ENCODE measurements around the gene LIN9.

DNA sequence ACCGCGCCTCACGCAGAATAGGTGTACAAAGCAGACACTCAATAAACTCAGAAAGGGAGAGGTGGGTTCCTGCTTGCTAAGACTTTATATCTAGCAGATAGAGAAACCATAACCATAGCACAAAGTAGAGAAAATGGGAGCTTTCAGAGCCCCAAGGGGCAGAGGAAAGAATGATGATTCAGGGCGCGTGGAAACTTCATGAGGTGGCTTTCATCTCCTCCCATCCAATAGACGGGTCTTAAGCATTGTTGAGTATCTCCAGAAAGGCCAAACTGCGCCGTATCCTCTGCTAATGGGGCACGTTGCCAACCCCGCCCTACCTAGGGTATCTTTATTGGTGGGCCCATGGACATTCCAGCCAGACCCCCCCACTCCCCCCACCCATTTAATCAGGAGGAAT lies 86.3 kb downstream of the LIN9 start:
- TF ChIP-seq, protein P1, sequence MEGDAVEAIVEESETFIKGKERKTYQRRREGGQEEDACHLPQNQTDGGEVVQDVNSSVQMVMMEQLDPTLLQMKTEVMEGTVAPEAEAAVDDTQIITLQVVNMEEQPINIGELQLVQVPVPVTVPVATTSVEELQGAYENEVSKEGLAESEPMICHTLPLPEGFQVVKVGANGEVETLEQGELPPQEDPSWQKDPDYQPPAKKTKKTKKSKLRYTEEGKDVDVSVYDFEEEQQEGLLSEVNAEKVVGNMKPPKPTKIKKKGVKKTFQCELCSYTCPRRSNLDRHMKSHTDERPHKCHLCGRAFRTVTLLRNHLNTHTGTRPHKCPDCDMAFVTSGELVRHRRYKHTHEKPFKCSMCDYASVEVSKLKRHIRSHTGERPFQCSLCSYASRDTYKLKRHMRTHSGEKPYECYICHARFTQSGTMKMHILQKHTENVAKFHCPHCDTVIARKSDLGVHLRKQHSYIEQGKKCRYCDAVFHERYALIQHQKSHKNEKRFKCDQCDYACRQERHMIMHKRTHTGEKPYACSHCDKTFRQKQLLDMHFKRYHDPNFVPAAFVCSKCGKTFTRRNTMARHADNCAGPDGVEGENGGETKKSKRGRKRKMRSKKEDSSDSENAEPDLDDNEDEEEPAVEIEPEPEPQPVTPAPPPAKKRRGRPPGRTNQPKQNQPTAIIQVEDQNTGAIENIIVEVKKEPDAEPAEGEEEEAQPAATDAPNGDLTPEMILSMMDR (IDR thresholded peaks at IDR 0.05 in 8 of 11, conservative IDR thresholded peaks at IDR 0.05 in 3 of 11) = no peak
- TF ChIP-seq POLR2AphosphoS5 (IDR thresholded peaks at IDR 0.05) = no peak
